NCI-H187 (cell line): ENCODE data around the gene ALX4.

Experiments used
- DNase-seq, 2 experiments: peaks; one replicate each; lab custom pipeline; 2025; lab: John Stamatoyannopoulos, UW

The ALX4 gene

GRCh38 chr11:44335052-44335760 lies 25.3 kb upstream of the ALX4 start:
- no peak for DNase-seq

- no peak for DNase-seq
Observed at GRCh38 chr11:44334356-44335004, 24.5 kb upstream of the ALX4 start.

DNA sequence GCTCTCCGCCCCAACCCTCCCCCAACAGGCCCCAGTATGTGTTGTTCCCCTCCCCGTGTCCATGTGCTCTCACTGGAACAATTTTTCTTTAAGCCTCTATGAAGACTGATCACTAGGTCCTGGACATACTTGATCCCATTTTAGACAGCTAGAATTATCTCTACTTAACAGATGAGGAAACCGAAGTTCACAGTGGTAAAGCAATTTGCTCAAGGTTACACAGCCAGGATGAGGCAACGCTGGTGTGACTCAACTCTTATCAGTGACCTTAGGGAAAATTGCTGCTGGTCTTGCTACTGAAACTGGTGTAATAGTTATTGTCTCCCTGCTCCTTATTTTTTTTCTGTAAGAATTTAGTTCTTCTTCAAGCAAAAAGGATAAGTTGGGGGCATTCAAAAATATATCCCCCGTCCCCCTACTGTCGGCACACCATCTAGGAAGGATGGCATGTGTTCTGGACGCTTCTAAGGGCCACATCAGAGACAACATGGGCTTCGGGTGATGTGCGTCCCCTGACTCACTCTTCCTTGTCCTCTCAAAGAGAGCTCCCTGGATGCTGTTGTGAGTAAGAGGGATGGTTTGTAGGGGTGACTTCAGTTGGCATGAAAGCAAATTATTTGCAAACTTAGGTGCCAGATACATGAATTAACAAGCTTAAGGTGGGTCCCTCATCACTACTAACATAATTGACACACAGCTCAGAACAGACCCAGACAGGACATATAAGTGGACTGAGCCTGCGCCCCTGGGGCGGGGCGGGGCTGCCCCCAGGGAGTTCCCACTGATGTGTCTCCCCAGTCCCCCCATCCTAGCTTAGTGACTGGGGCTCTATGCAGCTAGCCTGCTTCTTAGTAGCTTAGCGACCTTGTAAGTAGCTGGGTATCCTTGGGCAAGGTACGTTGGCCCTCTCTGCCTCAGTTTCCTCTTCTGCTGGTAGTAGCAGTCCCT lies 23.6 kb upstream of the ALX4 start:
- no peak for DNase-seq

DNA sequence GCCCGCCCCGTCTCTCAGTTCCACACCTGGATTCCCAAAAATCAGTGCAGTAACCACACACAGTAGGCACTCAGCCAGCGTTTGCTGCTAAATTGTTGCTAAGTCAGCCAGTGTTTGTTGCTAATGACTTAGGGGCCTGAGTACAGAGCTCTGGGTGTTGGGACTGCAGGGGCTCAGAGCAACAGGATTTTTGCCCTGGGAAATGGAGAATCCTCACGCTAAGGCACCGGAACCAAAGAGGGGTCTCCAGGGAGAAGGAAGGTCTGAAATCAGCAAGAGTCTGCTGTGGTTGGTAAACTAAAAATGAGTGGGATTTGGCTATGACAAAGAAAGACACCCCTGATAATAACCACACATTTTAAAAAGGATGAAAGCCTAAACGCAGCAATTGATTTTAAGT lies 22.7 kb upstream of the ALX4 start:
- no peak for DNase-seq

DNA sequence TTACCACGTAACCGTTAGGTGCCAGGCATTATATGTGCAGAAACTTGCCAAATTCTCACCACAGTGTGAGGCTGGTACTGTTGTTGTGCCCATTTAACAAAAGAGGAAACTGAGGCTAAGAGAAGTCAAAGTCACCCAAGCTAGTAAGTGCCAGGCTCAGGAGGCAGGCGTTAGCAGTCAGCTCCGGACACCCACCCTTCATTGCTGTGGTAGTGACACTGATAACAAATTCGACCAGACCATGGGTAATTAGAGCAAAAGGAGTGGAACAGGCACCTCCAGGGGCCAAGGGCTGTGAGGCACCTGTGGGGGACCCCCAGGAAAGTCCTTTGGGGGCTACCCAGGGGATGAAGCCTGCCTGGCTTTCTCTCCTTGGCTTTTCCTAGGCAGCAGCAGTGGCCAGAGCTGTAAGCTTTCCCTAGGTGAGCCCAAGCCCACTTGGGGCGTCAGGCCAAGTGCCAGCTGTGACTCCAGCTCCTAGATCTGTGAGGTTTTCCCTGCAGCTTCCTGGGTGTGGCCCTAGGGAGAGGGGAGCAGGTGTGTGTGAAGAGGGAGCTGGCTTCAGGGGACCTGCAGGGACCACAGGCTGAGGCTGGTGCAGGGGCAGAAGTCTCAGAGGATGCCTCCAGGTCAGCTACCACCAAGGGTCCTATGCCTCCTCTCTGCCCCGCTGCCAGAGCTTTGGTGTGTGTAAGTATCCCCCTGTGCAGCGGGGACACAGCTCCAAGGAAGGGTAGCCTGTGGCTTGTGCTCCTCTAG lies 19.7 kb upstream of the ALX4 start:
- DNase-seq, result no peak

DNA sequence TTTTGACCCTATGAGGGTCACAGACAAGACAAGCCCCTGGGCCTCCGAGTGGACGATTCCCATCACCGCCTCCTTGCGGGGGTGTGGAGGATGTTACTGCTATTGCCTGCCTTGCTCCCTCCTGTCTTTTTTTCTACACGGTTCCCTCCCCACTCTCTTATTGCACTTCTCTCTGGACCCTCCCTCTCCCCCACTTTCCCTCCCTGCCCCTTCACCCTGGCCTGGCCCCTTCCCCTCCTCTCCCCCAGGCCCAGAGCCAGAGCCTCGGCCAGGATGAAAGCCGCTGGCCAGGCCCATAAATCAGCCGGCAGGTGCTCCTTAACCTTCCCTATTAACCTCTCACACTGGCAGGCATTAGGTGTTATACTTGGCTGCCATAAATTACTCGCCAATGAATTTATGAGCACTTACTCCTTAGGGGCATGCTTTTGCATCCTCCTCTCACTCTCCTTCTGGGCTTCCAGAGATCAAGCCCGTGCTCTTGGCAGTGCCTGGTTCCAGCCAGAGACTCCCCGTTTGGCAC lies 18.3 kb upstream of the ALX4 start:
- no peak for DNase-seq

DNA sequence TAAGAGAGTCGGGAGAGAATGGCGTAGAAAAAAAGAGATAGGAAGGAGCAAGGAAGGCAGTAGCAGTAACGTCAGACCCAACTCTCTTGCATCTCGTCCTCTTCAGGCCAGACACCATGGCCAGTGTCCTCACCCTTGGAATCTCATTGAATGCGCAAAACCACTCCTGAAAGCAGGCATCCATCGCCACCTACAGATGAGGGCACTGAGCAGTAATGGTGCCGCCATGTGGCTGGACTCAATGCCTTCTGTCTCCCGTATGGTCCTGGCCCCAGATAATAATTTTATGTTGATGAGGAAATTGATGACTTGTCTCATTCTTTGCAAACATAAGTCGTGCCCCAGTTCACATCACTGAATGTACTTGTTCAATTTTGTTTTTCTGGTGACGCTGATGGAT lies 17.8 kb upstream of the ALX4 start:
- DNase-seq, result no peak

DNA sequence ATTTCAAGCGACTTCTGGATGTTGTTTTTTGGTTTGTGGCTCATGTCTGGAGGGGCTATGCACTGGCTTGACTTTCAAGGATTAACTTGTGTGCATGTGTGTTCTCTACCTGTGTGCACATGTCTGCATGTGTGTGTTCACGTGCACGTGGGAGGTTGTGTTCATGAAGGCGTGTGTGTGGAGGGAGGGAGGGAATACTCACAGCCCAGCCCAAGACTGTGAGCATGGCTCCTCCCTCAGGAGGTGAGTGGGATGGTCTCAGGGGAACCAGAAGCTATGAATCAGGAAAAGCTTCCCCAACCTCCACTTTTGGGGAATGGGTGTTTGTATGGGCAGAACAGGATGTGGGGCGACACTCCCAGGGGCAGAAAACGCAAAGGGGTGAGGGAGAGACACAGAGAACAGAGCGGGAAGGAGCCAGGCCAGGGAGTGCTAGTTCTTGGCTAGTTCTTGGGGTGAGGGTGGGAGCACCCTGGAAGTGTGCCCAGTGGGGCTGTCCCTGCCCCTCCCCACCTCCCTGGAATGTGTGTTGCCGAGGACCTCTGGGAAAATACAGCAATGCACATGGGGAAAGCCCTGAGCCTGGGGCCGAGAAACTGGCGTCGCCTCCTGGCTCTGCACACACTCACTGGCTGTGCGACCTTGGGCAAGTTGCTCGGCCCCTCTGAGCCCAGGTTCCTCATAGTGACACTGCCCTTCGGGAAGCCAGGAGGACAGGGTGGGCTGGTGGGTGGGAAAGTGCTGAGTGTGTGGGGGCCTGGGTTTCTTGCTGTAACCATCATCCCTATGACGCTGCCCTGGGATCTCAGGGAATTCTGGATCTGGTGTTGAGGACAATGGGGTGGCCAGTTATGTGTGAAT lies 16.9 kb upstream of the ALX4 start:
- no peak for DNase-seq

GRCh38 chr11:44325698-44326097 lies 15.8 kb upstream of the ALX4 start:
- no peak for DNase-seq

- DNase-seq, result no peak
Observed at GRCh38 chr11:44324749-44325525, 15.0 kb upstream of the ALX4 start.

- no peak for DNase-seq
Observed at GRCh38 chr11:44324222-44324621, 14.3 kb upstream of the ALX4 start.

DNA sequence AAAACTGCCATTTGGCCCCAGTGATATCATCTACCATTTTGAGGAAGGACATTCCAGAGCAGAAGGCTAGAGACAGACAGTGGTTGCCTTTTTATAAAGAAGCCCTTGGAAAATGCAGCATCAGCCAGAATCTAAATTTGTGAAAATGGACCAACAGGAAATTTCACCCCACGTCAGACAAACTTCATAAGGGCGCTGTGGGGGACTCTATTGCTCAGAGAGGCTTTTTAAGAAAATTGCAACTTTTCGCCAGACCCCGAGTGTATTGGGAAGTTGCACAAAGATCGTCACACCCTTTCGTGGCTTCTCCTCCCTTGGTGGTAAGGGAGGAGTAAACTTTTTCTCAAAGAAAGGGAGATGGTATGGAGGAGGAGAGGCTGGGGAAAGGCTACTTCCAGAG lies 12.3 kb upstream of the ALX4 start:
- DNase-seq, result no peak

DNA sequence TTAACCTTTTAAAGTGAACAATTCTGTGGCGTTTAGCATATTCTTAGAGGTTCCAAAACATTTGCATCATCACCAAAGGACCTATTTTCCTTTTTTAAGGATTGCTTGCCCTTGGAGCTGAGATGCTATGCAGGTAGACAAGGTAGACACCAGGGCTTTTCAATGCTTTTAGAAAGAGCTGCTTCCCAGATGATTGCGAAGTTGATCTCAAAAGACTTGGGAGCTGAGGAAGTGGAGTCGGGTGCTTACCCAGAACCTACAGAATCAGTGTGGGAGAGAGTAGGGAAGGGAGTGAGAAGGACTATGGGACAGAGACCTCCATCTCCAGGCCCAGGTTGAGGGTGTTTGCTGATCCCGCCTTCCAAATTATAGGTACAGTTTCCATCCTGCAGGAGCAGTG lies 11.1 kb upstream of the ALX4 start:
- no peak for DNase-seq

GRCh38 chr11:44320289-44320973 lies 10.5 kb upstream of the ALX4 start:
- DNase-seq, result no peak

DNA sequence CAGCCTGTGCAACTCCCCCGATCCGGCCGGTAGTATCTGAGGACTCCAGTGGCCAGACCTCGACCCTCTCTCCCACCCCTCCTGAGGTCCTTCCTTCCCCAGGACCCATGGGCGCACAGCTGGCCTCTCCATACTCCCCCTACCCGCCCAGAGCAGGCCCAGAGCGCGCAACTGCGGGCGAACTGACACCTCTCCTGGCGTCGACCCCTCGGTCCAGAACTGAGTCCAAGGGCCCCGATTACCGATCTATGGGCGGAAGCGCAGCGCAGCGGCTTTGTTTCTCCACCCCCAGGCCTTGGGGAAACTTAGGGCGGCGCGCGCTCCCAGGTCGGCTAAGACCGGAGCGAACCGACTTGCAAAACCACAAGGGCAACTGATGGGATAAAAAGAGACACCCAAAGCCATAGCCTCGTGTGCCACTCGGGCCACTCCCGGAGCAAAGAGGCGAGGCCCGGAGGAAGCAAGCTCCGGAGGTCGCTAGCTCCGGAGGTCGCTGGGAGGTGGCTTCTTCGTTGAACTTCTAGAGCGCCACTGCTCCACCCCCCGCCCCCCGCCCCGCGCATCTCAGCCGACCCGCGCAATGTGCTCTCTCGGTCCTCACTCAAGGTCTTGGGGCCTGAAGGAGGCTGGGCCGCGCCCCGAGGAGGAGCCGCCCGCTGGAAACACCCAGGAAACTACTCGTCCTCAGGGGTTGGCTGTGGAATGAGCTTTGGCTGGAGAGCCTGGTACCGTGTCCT lies 9.8 kb upstream of the ALX4 start:
- no peak for DNase-seq

DNA sequence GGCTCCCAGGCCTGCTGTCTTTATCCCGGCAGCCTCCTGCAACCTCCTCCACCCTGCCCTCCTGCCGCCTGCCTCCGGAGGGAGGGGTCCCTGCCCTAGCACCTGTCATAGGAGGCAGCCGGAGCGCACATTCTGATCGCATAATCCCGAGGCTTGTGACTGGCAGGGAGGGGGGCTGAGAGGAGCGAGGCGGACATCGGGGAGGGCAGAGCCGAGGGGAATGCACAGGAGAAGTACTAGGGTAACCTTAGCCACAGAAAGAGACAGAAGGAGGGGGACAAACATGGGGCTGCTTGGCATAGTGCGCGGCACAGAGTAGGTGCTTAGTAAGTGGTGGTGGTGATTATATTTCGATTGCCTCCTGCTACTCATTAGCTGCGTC lies 9.2 kb upstream of the ALX4 start:
- no peak for DNase-seq

DNA sequence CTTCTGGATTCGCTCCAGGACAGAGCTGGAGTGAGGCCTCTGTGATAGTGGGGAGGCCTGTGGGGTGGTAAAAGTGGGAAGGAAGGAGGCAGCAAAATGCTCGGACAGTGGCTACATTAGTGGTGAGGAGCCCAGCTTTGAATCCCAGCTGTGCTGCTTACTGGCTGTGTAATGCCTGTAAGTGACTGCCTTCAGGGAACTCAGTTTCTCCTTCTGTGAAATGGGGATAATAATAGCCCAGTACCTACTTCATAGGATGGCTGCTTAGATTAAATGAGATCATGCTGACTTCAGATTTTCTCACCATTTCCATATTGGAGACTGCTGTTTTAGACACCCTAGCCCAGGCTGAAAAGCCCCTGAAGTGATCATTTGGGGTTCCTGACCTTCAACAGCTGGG lies 8.4 kb upstream of the ALX4 start:
- no peak for DNase-seq

DNA sequence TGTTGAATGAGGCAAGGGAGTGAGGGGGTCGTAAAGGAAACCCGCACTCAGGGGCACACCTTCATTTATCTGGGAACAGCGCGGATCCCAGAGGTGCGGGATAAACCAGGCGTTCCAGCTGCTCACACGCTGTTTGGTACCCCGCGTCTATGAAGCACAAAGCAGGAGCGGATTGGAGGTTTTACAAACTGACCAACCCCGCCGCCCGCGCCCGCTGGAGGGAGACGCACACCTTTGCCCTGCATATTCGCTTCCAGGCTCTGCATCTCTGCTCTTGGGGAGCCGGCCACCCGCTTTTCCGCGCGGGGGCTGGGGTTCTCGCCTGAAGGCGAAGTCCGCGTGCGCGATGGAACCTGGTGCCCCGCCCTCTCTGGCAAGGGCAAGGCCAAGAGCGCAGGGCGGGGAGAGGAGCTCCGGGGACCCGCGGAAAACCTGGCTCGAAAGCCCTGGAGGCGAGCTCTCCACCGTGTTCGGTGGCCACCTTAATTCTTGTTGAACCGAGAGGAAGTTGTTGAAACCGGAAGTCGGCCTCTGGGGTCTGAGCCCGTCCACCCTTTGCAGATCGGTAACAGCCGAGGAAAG lies 6.8 kb upstream of the ALX4 start:
- DNase-seq, result no peak
